ENCODE data around the gene PHRF1.

Gene PHRF1

GRCh38 chr11:559712-560304 is 16.5 kb upstream of the PHRF1 start:
- no peak for TF ChIP-seq CTCF (IDR thresholded peaks at IDR 0.05; ENCODE audit: insufficient read depth, missing control alignments)
- DNase-seq (ENCODE audit: insufficient read length, low spot score) (no peak), FAIRE-seq (no peak)

- peak; percentile 90 for DNase-seq (ENCODE audit: insufficient read length, low spot score)
- FAIRE-seq = no peak
- TF ChIP-seq CTCF (IDR thresholded peaks at IDR 0.05; ENCODE audit: insufficient read depth, missing control alignments) = no peak
Observed at GRCh38 chr11:560305-561147, 15.7 kb upstream of the PHRF1 start, which contains the start of the genes LMNTD2 and RASSF7. Gene LMNTD2, minus strand, starts transcription at chr11:560738. Its CDS starts 22 bp downstream, at chr11:560716. Gene RASSF7, plus strand, starts transcription at chr11:560970. Its CDS starts 799 bp downstream, at chr11:561769.

GRCh38 chr11:561148-562003 is 14.9 kb upstream of the PHRF1 start:
- TF ChIP-seq CTCF (IDR thresholded peaks at IDR 0.05; ENCODE audit: insufficient read depth, missing control alignments) = no peak
- FAIRE-seq (no peak), DNase-seq (ENCODE audit: insufficient read length, low spot score) (no peak)

- no peak for FAIRE-seq
- TF ChIP-seq CTCF (IDR thresholded peaks at IDR 0.05; ENCODE audit: insufficient read depth, missing control alignments) = no peak
- no peak for DNase-seq (ENCODE audit: insufficient read length, low spot score)
Observed at GRCh38 chr11:562046-562645, 14.1 kb upstream of the PHRF1 start.

- DNase-seq (ENCODE audit: insufficient read length, low spot score) (no peak), FAIRE-seq (no peak)
- TF ChIP-seq CTCF (IDR thresholded peaks at IDR 0.05; ENCODE audit: insufficient read depth, missing control alignments) = no peak
Observed at GRCh38 chr11:563066-563811, 13.0 kb upstream of the PHRF1 start.

Data from D721Med (cell line).